K562 (cell line): ENCODE measurements around the gene MBP. TPM values are rescaled to one million over a fixed set of nuclear protein-coding genes. Genes with fewer than 3 reads are reported as not detected.

Experiments
- ATAC-seq: fragments of 200-7000 bp; cut with Tn5 transposase; 3 replicates; pipeline ENCODE4 v1.9.1; 2020; ENCODE audit warnings: moderate library complexity
- BruUV-seq: library from RNA; stranded (reverse); fragments of 400-500 nt; replicated peaks from 2 replicates; lab custom pipeline; 2021; lab: Mats Ljungman, UMichigan
- CTCF ChIA-PET: fragments of 300-600 bp; formaldehyde crosslinking; extraction: SDS; loops from one replicate; lab custom pipeline; 2021; ENCODE audit warnings: low intra/inter-chr PET ratio; lab: Yijun Ruan, JAX
- POLR2A ChIA-PET: fragments of 300-600, 350-650 bp; sonication (Branson Sonifier 250); formaldehyde crosslinking; extraction: SDS; loops from one replicate; lab custom pipeline; 2021; ENCODE audit warnings: antibody characterized with exemption, inconsistent platforms; lab: Yijun Ruan, JAX
- DNase-seq, 4 experiments: peaks; one replicate each; pipeline versions ENCODE4 v3.0.0 to v3.0.0-alpha.2; 2011 to 2018; ENCODE audit warnings: low spot score in 3 of 4, mixed read lengths in 3 of 4; ENCODE audit errors: extremely low read depth in 1 of 4
- FAIRE-seq: peaks from 2 replicates; lab custom pipeline; 2011; peaks lifted over from hg19 to GRCh38; lab: Jason Lieb, UNC
- H2AFZ ChIP-seq: 2 replicates; pipeline ENCODE4 v1.6.0; 2011; ENCODE audit warnings: low read depth, low read length, control low read depth, inconsistent platforms
- H3K27ac ChIP-seq: fragments of 200-600 bp; 3 replicates; pipeline ENCODE4 v1.8.0; 2011; ENCODE audit warnings: low read depth, mild to moderate bottlenecking, control low read depth, inconsistent platforms, low read length, moderate library complexity, mixed read lengths; ENCODE audit errors: extremely low read depth
- H3K27me3 ChIP-seq, 2 experiments: fragments of 300-600 bp in 1 of 2; 2 replicates in 1 of 2; 3 replicates in 1 of 2; pipeline versions ENCODE4 v1.6.0 to v1.8.0; 2011; ENCODE audit warnings: inconsistent platforms in 2 of 2, low read length in 2 of 2, mild to moderate bottlenecking in 1 of 2, mixed read lengths in 1 of 2, moderate library complexity in 1 of 2; ENCODE audit not compliant: control insufficient read depth in 2 of 2, insufficient read depth in 2 of 2
- H3K36me3 ChIP-seq: fragments of 300-600 bp; 3 replicates; pipeline ENCODE4 v1.8.0; 2011; ENCODE audit warnings: mild to moderate bottlenecking, low read length, inconsistent platforms; ENCODE audit not compliant: control insufficient read depth, insufficient read depth
- H3K4me1 ChIP-seq, 2 experiments: fragments of 200-600 bp in 1 of 2; replicated peaks in 1 of 2; 2 replicates in 1 of 2; 3 replicates in 1 of 2; pipeline versions ENCODE4 v1.5.1 to v1.8.0; 2011; ENCODE audit warnings: inconsistent platforms in 2 of 2, low read length in 2 of 2, mild to moderate bottlenecking in 1 of 2, mixed read lengths in 1 of 2, moderate library complexity in 1 of 2; ENCODE audit not compliant: control insufficient read depth in 2 of 2, insufficient read depth in 2 of 2
- H3K4me2 ChIP-seq: 2 replicates; pipeline ENCODE4 v1.6.1; 2011; ENCODE audit warnings: low read length, control low read depth, inconsistent platforms, mixed read lengths; ENCODE audit not compliant: insufficient read depth
- H3K4me3 ChIP-seq: fragments of 200-600 bp; sonication (generic), shearing (Covaris generic); 2 replicates; pipeline ENCODE4 v1.5.1; 2016; ENCODE audit warnings: control low read depth, inconsistent platforms
- H3K79me2 ChIP-seq: fragments of 200-600 bp; 3 replicates; pipeline ENCODE4 v1.8.0; 2011; ENCODE audit warnings: low read length, inconsistent platforms; ENCODE audit not compliant: control insufficient read depth, insufficient read depth
- H3K9ac ChIP-seq, 2 experiments: 2 replicates each; pipeline versions ENCODE4 v1.6.0 to v1.6.1; 2011; ENCODE audit warnings: low read depth in 2 of 2, low read length in 2 of 2, control low read depth in 1 of 2, inconsistent platforms in 1 of 2, mild to moderate bottlenecking in 1 of 2, mixed read lengths in 1 of 2; ENCODE audit not compliant: insufficient read depth in 1 of 2
- H3K9me1 ChIP-seq: one replicate; pipeline ENCODE4 v1.6.0; 2011; ENCODE audit warnings: inconsistent platforms, mild to moderate bottlenecking, low read length, moderate library complexity; ENCODE audit not compliant: control insufficient read depth, insufficient read depth
- H3K9me3 ChIP-seq: replicated peaks from 2 replicates; pipeline ENCODE4 v1.5.1; 2011; ENCODE audit warnings: low read depth, low read length, inconsistent platforms; ENCODE audit not compliant: control insufficient read depth, insufficient read depth
- H4K20me1 ChIP-seq: replicated peaks from 2 replicates; pipeline ENCODE4 v1.6.1; 2011; ENCODE audit warnings: low read length, inconsistent platforms, mixed read lengths; ENCODE audit not compliant: control insufficient read depth, insufficient read depth
- MXD1 ChIP-seq: fragments of 250-450 bp; sonication (Bioruptor Pico); IDR thresholded peaks from 2 replicates; pipeline ENCODE4 v1.8.0; 2021; ENCODE audit warnings: borderline replicate concordance, mild to moderate bottlenecking, moderate library complexity; ENCODE audit not compliant: poor library complexity, severe bottlenecking
- NFYB ChIP-seq: IDR thresholded peaks from 2 replicates; pipeline ENCODE4 v1.6.1; 2011; ENCODE audit warnings: mild to moderate bottlenecking, moderate library complexity; ENCODE audit not compliant: insufficient read length; ENCODE audit errors: extremely low read depth
- TRIM24 ChIP-seq, 2 experiments: fragments of 450-650 bp; IDR thresholded peaks; 2 replicates each; pipeline ENCODE4 v1.6.1; 2016
- ZNF408 ChIP-seq: fragments of 250-450 bp; sonication (Bioruptor Pico); IDR thresholded peaks from 2 replicates; pipeline ENCODE4 v1.4.0; 2020; ENCODE audit warnings: low read depth, mild to moderate bottlenecking, moderate library complexity
- ZNF592 ChIP-seq: fragments of 450-650 bp; IDR thresholded peaks from 2 replicates; pipeline ENCODE4 v1.6.1; 2017; ENCODE audit warnings: antibody characterized with exemption, mild to moderate bottlenecking
- WGBS: fragments of 100-300 bp; shearing (Covaris generic); methylation state at CpG from one replicate; pipeline ENCODE4 v1.1.6; 2016; ENCODE audit warnings: low coverage, mixed read lengths; ENCODE audit not compliant: insufficient coverage; ENCODE audit errors: missing lambda C conversion rate; 5-methylcytosine and 5-hydroxymethylcytosine counted together
- in situ Hi-C: fragments of 300-500 bp; cut with MboI; formaldehyde crosslinking; loops from 4 replicates; pipeline ENCODE4 v1.15.0; 2018; ENCODE audit warnings: inconsistent platforms, mixed read lengths
- intact Hi-C: fragments of 100-400 bp; cut with micrococcal nuclease; formaldehyde crosslinking; loops from 2 replicates; pipeline ENCODE4 v1.14.2; 2022
- polyA plus RNA-seq, 8 experiments: library from polyadenylated mRNA; depleted of rRNA in 4 of 8; stranded (reverse) in 5 of 8; unstranded in 3 of 8; fragments of >200 nt; fragmentation: Nextera tagmentation in 2 of 8; fragmentation: Illumina TruSeq in 1 of 8; extraction: Ambion mirVana in 2 of 8; extraction: Trizol in 1 of 8; gene quantifications; 2 replicates each; pipeline versions ENCODE4 v1.2.1 to v1.2.3, GENCODE V29; 2011 to 2014; ENCODE audit warnings: inconsistent platforms in 1 of 8, missing spikeins in 1 of 8
- total RNA-seq, 7 experiments: library from RNA; depleted of rRNA in 6 of 7; stranded (reverse); fragments of >200 nt in 6 of 7; fragmentation: Illumina TruSeq in 2 of 7; extraction: Trizol in 2 of 7; gene quantifications; 2 replicates each; pipeline versions ENCODE4 v1.2.1 to v1.2.3, GENCODE V29; 2011 to 2021; ENCODE audit warnings: low replicate concordance in 1 of 7

Gene MBP
- total and polyA plus RNA-seq, 9 of the 15 experiments (the other 6 are each of a cell fraction or from before 2014, with no cell fraction given) = 0.09 TPM; not detected in 8

GRCh38 chr18:77164763-77165485 is 32.3 kb upstream of the MBP start:
- in situ Hi-C loops = no loop called here
- DNase-seq (no peak), ATAC-seq (no peak), FAIRE-seq (no peak)
- Histone ChIP-seq H3K4me2 (no peak overlapping the region), H4K20me1 (no peaks in the 10 kb centered on the region), H3K79me2 (no peaks in the 10 kb centered on the region), H3K27ac (no peak overlapping the region), H3K9ac (no peak overlapping the region), H3K9me1 (no peaks in the 10 kb centered on the region), H2AFZ (no peak overlapping the region), H3K4me3 (no peak overlapping the region), H3K36me3 (no peaks in the 10 kb centered on the region), H3K27me3 (peaks cover 10 to 44% of the 10 kb centered on the region in 2 experiments; a peak in 3 of 5 replicates), H3K4me1 (no peaks in the 10 kb centered on the region), H3K9me3 (no peaks in the 10 kb centered on the region)
- TF ChIP-seq ZNF592 = no peak
- TF ChIP-seq ZNF408 (CRISPR knock-in tag) = no peak
- TF ChIP-seq MXD1 (CRISPR knock-in tag) = no peak
- TF ChIP-seq NFYB = no peak
- no peak for TF ChIP-seq TRIM24 (IDR thresholded peaks at IDR 0.05)
- BruUV-seq = no TSS peak
- 1% methylated on average over 18 of the region's 20 CpGs for WGBS
- ChIA-PET POLR2A (interaction anchor here (1.6 kb wide), 1 partner anchor 9 kb away, joined by 4 read pairs; no protein-coding TSS in a partner anchor), CTCF (no interaction called here)
- intact Hi-C loops = no loop called here
